Activated naive CD8-positive, alpha-beta T cell treated with anti-CD3 and anti-CD28 coated beads, Interleukin-2, amount 50 U/mL, for 16 hours (primary cell): ENCODE results near the gene BIN1.

Source experiments
- DNase-seq: peaks from one replicate; pipeline ENCODE4 v3.0.0-alpha.2; 2020; ENCODE audit warnings: low read depth, low spot score

Gene BIN1

GRCh38 chr2:127092306-127092705, 14.6 kb downstream of the BIN1 start:
- no peak for DNase-seq

- no peak for DNase-seq
These were observed 15.1 kb downstream of the BIN1 start for GRCh38 chr2:127091886-127092285.

- no peak for DNase-seq
These were observed 15.8 kb downstream of the BIN1 start for GRCh38 chr2:127091148-127091547.

GRCh38 chr2:127090281-127091120, 16.5 kb downstream of the BIN1 start:
- no peak for DNase-seq

- DNase-seq, result no peak
These were observed 17.3 kb downstream of the BIN1 start for GRCh38 chr2:127089478-127090235.

- no peak for DNase-seq
These were observed 18.2 kb downstream of the BIN1 start for GRCh38 chr2:127088706-127089105.

GRCh38 chr2:127087791-127088495, 19.0 kb downstream of the BIN1 start:
- no peak for DNase-seq

GRCh38 chr2:127086990-127087790, 19.8 kb downstream of the BIN1 start:
- DNase-seq, result no peak

GRCh38 chr2:127085317-127085681, 21.7 kb downstream of the BIN1 start:
- DNase-seq, result no peak

GRCh38 chr2:127084611-127085316, 22.2 kb downstream of the BIN1 start:
- DNase-seq, result no peak

GRCh38 chr2:127083819-127084503, 23.0 kb downstream of the BIN1 start:
- no peak for DNase-seq

GRCh38 chr2:127082974-127083373, 24.0 kb downstream of the BIN1 start:
- no peak for DNase-seq

- DNase-seq, result peak; percentile 48
These were observed 24.9 kb downstream of the BIN1 start for GRCh38 chr2:127081826-127082633.

- peak; percentile 18 for DNase-seq
These were observed 25.8 kb downstream of the BIN1 start for GRCh38 chr2:127080938-127081755.

GRCh38 chr2:127080226-127080937, 26.6 kb downstream of the BIN1 start:
- DNase-seq, result peak; percentile 21

GRCh38 chr2:127079358-127079920, 27.5 kb downstream of the BIN1 start:
- DNase-seq, result no peak

- DNase-seq, result no peak
These were observed 28.2 kb downstream of the BIN1 start for GRCh38 chr2:127078666-127079270.
